Effector memory CD4-positive, alpha-beta T cell (primary cell): ENCODE measurements around the gene TSPAN10.

Source experiments
- DNase-seq, 3 donors: peaks; one replicate each; pipeline ENCODE4 v3.0.0-alpha.2; 2020
- H3K27ac ChIP-seq: 2 replicates; pipeline ENCODE4 v1.7.0; 2013; ENCODE audit warnings: mild to moderate bottlenecking, low read length, moderate library complexity; ENCODE audit not compliant: insufficient read depth, poor library complexity, severe bottlenecking
- H3K27me3 ChIP-seq: replicated peaks from 2 replicates; pipeline ENCODE4 v1.7.0; 2013; ENCODE audit warnings: mild to moderate bottlenecking, low read length; ENCODE audit not compliant: insufficient read depth, control insufficient read depth, poor library complexity, severe bottlenecking
- H3K36me3 ChIP-seq: 2 replicates; pipeline ENCODE4 v1.7.0; 2013; ENCODE audit warnings: mild to moderate bottlenecking, low read length, moderate library complexity; ENCODE audit not compliant: control insufficient read depth, insufficient read depth
- H3K4me1 ChIP-seq: 2 replicates; pipeline ENCODE4 v1.7.0; 2013; ENCODE audit warnings: low read length, mild to moderate bottlenecking; ENCODE audit not compliant: control insufficient read depth, insufficient read depth, poor library complexity, severe bottlenecking
- H3K4me3 ChIP-seq: 2 replicates; pipeline ENCODE4 v1.7.0; 2013; ENCODE audit warnings: low read length, low read depth, mild to moderate bottlenecking; ENCODE audit not compliant: insufficient read depth, poor library complexity, severe bottlenecking
- H3K9me3 ChIP-seq: 2 replicates; pipeline ENCODE4 v1.7.0; 2013; ENCODE audit warnings: mild to moderate bottlenecking, low read length, moderate library complexity; ENCODE audit not compliant: control insufficient read depth

Gene TSPAN10

DNA sequence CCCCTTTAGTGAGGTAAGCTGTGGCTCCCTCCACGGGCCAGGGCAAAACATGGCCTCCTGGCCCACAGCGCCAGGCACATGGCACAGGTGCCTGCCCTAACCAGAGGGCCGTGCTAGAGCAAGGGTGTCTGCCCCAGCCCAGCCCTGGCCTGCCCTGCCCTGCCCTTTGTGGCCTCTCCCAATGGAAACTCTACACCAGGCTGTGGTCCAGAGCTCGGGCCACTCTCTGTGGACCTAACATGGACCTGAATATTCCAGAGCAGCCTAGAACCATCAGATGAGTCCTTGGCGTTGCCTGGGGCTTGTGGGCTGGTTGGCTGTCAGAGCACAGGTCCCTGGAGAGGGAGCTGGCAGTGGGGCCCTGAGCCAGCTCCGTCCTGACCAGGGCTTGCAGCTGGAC, 58.2 kb downstream of the TSPAN10 start:
- Histone ChIP-seq H3K4me3 (no peak overlapping the region), H3K27ac (no peak overlapping the region), H3K9me3 (no peaks in the 10 kb centered on the region), H3K36me3 (peaks cover 83% of the 10 kb centered on the region), H3K27me3 (no peaks in the 10 kb centered on the region), H3K4me1 (no peaks in the 10 kb centered on the region)
- DNase-seq, result no peak

DNA sequence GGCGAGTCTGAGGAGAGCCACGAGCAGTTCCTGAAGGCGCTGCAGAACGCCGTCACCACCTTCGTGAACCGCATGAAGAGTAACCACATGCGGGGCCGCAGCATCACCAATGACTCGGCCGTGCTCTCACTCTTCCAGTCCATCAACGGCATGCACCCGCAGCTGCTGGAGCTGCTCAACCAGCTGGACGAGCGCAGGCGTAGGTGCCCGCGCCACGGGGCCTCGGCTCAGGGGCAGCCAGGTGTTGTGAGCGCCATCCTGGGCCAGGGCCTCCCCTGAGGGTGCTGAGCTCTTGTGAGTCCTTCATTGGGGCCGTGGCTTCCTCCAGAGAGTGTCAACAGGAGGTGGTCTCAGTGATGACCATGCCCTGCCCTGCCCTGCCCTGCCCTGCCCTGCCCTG, 58.8 kb downstream of the TSPAN10 start:
- no peak overlapping the region for H3K27ac ChIP-seq
- no peaks in the 10 kb centered on the region for H3K9me3 ChIP-seq
- no peak for DNase-seq
- H3K36me3 ChIP-seq, result peaks cover 81% of the 10 kb centered on the region
- no peak overlapping the region for H3K4me3 ChIP-seq
- H3K4me1 ChIP-seq, result peaks cover under 1% of the 10 kb centered on the region
- no peaks in the 10 kb centered on the region for H3K27me3 ChIP-seq

DNA sequence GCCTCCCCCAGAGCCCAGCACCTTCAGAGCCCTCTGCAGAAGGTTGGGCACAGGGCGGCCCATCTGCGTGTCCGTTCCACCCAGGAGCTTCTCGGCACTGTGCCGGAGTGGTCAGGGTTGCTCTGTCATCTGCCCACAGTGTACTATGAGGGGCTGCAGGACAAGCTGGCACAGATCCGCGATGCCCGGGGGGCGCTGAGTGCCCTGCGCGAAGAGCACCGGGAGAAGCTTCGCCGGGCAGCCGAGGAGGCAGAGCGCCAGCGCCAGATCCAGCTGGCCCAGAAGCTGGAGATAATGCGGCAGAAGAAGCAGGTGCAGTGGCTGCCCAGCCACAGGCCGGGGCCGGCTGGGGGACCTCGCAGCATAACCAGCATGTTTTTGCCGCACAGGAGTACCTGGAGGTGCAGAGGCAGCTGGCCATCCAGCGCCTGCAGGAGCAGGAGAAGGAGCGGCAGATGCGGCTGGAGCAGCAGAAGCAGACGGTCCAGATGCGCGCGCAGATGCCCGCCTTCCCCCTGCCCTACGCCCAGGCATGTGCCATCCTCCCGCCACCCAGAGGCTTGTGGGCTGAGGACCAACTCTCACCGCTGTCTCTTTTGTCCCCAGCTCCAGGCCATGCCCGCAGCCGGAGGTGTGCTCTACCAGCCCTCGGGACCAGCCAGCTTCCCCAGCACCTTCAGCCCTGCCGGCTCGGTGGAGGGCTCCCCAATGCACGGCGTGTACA, 59.4 kb downstream of the TSPAN10 start:
- H3K4me1 ChIP-seq, result peaks cover 5% of the 10 kb centered on the region
- DNase-seq, result no peak
- H3K4me3 ChIP-seq, result no peak overlapping the region
- H3K9me3 ChIP-seq, result no peaks in the 10 kb centered on the region
- no peaks in the 10 kb centered on the region for H3K27me3 ChIP-seq
- H3K27ac ChIP-seq, result no peak overlapping the region
- H3K36me3 ChIP-seq, result peaks cover 80% of the 10 kb centered on the region

DNA sequence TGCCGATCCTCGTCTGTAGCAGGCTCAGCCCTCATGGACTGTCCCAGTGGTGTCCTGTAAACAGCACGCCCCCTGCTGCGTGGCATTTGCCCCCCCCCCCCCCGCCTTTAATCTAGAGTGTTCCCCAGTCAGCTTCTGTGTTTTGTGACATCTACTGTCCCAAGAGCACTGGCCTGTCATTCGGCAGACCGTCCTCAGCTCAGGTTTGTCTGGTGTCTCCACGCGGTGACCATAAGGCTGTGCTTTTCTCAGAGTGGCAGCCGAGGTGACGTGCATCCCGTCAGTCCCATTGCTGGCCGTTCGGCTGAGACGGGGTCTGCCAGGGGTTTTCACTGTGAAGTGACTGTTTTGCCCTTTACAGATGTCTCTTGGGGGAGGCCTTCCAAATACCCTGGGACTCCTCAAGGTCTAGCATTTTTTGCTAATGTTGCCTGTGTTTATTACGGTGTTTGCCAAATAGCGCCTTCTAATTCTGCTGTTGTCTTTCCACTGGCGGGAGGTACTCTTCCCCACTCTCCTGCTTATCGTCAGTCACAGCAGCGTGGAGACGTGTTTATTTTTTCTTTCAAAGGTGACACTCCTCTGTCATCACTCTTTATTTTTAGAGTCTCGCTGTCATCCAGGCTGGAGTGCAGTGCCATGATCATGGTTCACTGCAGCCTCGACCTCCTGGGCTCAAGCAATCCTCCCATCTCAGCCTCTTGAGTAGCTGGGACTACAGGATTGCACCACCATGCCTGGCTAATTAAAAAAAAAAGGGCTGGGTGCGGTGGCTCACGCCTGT, 60.5 kb downstream of the TSPAN10 start:
- Histone ChIP-seq H3K27me3 (no peaks in the 10 kb centered on the region), H3K9me3 (no peaks in the 10 kb centered on the region), H3K36me3 (peaks cover 69% of the 10 kb centered on the region), H3K27ac (no peak overlapping the region), H3K4me3 (no peak overlapping the region), H3K4me1 (peaks cover 15% of the 10 kb centered on the region)
- no peak for DNase-seq
